NCI-H1092 treated with DMSO at 0.1 percent for 48 hours (cell line): Measurements from ENCODE around the gene MPP3.
"Not testable (repeated sequence)": the region's sequence is repeated elsewhere in the genome, so short reads cannot be mapped to it uniquely, and the experiment has no call there.

Source experiments
- DNase-seq: peaks from one replicate; lab custom pipeline; 2025; lab: John Stamatoyannopoulos, UW

MPP3 gene, protein sequence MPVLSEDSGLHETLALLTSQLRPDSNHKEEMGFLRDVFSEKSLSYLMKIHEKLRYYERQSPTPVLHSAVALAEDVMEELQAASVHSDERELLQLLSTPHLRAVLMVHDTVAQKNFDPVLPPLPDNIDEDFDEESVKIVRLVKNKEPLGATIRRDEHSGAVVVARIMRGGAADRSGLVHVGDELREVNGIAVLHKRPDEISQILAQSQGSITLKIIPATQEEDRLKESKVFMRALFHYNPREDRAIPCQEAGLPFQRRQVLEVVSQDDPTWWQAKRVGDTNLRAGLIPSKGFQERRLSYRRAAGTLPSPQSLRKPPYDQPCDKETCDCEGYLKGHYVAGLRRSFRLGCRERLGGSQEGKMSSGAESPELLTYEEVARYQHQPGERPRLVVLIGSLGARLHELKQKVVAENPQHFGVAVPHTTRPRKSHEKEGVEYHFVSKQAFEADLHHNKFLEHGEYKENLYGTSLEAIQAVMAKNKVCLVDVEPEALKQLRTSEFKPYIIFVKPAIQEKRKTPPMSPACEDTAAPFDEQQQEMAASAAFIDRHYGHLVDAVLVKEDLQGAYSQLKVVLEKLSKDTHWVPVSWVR

GRCh38 chr17:43832976-43833829 lies at the start of gene MPP3:
Gene MPP3 (minus strand): TSS chr17:43833146. CDS start chr17:43831906, 1,240 bp downstream.
- peak; percentile 51 for DNase-seq

DNA sequence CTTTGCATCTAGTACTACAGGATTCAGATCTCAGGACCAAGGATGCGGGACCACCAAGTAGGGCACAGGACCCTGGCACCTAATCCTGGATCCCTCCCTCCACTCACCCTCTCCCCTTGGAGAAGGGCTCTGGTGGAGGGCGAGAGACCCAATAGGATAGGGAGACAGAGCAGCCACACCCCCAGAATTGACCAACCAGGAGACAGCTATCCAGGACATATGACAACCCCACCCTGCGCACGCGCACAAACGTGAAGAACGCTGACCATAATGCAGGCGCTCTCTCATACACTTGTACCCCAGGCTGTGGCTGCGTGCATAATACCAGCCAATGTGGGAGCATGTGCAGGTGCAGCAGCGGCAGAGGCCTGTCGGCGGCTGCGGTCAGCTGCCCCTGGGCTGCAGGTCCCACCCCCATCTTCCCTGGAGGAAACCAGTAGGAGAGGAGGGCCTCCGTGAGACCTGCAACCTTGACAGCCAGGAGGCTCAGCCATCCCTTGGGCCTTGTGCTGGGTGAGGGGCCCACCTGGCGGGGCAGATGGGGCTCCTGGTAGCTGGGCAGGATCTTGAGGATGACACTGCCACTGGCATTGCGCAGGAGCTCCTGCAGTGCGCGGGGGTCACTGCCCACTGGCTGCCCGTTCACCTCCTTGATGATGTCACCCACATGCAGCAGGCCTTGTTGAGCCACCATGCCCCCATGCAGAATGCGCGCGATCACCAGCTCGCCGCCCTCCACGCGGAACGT lies 49.0 kb upstream of the MPP3 start:
- no peak for DNase-seq

GRCh38 chr17:43881181-43881580 lies 48.2 kb upstream of the MPP3 start:
- DNase-seq = no peak

- DNase-seq = peak; percentile 4
Measured at GRCh38 chr17:43880420-43880991, 47.6 kb upstream of the MPP3 start.

DNA sequence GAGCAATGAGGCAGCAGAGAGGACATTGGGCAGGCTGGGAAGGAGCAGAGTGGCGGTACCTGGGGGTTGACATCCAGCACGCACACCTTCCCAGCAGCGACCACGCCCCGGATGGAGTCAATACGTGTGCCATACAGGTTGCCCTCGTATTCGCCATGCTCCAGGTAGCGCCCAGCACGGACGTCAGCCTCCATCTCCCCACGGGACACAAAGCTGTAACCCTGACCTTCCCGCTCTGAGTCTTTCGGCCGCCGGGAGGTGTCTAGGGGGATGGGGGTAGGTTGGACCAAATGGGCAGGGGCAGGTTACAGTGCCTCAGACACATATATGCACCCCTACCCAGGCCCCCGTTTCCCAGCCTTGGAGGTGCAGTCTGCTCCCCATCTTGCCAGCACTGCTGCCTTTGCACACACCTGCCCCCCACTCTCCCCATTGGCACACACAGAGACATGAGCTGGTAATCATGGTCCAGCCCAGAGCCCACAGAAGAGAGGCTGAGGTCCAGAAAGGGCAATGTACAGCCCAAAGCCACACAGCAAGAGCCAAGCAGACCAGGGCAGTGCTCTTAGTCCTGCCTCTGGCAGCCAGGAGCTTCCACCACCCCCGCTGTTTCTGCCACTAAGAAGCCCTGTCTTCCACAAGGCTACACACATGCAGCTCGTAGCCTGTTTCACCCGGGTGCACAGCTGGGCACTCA lies 46.9 kb upstream of the MPP3 start:
- no peak for DNase-seq

DNA sequence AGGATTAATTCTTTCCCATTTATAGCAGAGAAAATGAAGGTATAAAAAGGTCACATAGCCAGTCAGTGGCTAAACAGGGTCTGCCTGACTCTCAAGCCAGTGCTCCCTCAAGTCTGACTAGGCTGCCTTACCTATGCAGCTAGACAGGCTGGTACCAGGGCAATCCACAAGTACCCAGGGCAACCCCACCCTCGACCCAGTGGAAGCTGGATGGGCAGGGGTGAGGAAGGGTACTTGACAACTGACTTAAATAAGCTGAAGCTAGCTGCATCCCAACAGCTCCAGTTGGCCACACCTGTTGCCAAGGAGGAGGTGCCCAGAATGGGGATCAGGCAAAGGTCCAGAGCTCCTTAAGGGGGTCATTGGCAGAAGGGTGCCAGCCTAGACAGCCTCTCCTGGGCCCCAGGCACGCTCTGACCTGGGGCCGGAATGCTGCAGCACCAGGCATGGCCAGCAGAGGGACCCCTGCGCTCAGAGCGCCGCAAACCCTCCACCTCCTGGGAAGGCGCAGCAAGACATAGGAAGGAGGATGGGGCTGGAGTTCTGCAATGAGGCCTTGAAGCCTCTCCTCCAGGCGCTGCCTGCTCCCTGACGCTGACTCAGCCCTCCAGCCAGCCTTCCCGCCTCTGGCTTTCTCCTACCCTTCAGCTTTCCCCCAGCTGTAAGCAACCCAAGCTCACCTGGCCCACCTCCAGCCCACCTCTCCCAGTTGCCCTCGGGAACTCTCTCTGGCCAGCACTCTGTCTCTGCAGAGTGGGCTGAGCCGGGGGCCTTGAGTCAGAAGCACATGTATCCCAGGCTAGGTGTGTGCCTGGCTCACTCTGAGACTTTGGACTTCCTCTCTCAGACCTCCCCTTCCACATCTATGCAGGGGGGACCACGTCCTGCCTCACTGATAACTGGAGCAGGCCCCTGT lies 45.6 kb upstream of the MPP3 start:
- peak; percentile 21 for DNase-seq

- DNase-seq = no peak
Measured at GRCh38 chr17:43877451-43878155, 44.7 kb upstream of the MPP3 start.

DNA sequence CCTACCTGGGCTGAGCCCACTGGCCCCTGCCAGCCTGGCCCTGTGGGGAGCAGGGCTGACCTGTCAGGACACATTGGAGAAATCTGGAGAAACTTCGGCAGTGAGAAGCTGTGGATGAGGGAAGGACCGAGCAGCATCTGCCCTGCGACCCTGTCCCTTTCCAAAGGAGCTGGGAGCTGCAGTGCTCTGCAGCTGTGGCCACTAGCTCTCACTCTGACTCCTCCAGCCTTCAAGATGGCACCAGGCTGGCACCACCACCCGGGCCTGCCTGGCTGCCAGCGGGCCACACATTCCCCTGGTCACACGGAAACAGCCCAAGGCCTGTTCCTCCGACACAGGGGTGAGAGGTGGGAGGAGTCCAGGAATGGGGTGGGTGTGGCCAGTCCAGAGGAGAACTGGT lies 44.1 kb upstream of the MPP3 start:
- no peak for DNase-seq

- DNase-seq = no peak
Measured at GRCh38 chr17:43875476-43876147, 42.7 kb upstream of the MPP3 start.

- no peak for DNase-seq
Measured at GRCh38 chr17:43874293-43874692, 41.3 kb upstream of the MPP3 start.

GRCh38 chr17:43873815-43874214 lies 40.9 kb upstream of the MPP3 start:
- DNase-seq = no peak

DNA sequence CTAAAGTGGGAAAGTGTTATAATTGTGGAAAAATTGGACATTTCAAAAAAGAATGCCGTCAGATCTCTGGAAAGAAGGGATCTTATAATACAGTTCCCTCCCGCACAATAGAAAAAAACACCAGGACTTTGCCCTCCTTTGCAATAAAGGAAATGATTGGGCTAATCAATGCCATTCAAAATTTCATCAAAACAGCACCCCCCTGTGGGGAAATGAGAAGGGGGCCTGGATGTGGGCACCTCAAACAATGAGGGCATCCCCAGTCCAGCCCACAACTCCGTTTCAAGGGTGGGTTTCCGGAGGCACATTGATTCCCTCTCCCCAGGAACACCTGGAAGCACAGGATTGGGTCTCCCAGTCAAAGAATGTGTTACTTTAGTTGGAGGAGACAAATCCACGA lies 40.1 kb upstream of the MPP3 start:
- DNase-seq = no peak

GRCh38 chr17:43871946-43872690 lies 39.2 kb upstream of the MPP3 start:
- DNase-seq = no peak

DNA sequence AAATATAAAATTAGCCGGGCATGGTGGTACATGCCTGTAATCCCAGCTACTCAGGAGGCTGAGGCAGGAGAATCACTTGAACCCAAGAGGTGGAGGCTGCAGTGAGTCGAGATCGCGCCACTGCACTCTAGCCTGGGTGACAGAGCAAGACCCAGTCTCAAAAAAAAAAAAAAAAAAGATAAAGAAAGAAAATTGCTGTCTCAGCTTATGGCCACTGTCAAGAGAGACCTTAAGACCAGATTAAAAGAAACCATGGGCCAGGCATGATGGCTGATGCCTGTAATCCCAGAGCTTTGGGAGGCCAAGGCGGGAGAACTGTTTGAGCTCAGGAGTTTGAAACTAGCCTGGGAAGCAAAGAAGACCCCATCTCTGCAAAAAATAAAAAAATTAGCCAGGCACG lies 36.1 kb upstream of the MPP3 start:
- DNase-seq = not testable (repeated sequence)

- DNase-seq = no peak
Measured at GRCh38 chr17:43868226-43868994, 35.5 kb upstream of the MPP3 start.

GRCh38 chr17:43864161-43864984 lies 31.4 kb upstream of the MPP3 start:
- no peak for DNase-seq
